Ishikawa (cell line): Measurements from ENCODE around the gene STK26.

Experiments
- CEBPB ChIP-seq: IDR thresholded peaks from 2 replicates; pipeline ENCODE4 v1.6.1; 2012
- MAX ChIP-seq: IDR thresholded peaks from 2 replicates; pipeline ENCODE4 v1.6.1; 2012

GRCh38 chrX:132085786-132086185, 62.7 kb downstream of the STK26 start:
- no peak for TF ChIP-seq CEBPB
- TF ChIP-seq MAX: no peak
